Kidney tubule cell (primary cell): ENCODE data around the gene SLC9A9.
"Not testable (repeated sequence)": the region's sequence is repeated elsewhere in the genome, so short reads cannot be mapped to it uniquely, and the experiment has no call there.

ENCODE experiments used
- DNase-seq: peaks from one replicate; pipeline ENCODE4 v3.0.0-alpha.2; 2018; ENCODE audit warnings: low spot score

SLC9A9 gene

GRCh38 chr3:143810166-143810952, 37.9 kb downstream of the SLC9A9 start:
- DNase-seq, result no peak

DNA sequence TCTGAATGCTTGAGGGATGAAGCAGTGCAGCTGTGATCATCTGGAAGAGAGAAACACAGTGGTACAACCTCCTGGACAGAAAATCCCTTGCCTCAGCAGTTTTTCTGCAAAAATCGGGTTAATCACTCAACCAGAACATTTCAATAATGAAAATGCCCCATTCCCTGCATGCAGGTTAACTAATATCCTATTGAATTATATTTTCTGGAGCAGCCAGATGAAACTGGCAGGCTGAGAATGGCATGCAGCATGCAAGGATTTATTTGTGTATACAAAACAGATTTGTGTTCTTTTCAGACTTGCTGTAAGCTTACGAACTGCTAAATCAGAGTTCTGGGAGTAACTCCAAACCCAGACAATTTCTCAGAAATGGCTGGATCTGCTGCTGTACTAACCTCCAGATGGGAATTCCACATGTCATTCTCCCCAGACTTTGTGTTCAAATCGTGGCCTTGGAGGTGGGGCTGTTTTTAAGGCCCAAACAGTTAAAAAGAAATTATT, 39.1 kb downstream of the SLC9A9 start:
- no peak for DNase-seq

DNA sequence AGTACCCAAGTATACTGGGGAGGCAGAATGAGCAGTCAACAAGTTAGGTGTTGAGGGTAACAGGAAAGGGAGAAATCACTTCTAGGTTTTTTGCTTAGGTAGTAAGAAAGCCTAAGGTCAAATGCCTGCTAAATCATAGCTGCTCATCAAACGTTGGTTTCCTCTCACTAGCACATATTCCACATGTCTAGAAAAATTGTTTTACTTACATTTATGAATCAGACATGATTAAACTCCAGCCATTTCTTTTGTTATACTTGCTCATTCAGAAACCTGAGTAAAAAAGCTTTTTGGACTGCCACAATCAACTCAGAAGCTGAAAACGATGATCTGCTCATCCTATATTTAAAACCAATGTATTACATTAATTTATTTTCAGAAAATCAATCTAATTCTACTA, 40.2 kb downstream of the SLC9A9 start:
- no peak for DNase-seq

DNA sequence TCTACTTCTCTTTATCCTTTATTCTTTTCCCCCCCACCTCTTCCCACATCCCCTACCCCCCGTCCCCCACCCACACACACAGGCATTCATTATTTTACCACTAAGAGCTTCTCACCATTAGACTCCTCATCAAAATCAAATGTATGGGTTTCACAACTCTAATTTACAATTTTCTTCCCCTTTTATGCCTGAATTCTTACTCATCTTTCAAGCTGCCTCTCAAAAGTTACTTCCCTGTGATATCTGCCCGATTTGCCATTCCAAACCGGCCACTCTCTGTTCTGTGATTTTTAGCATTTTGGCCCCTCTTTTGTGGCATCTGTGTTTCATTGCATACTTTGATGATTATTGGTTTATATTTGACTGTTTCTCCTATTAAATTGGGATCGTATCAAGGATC, 42.2 kb downstream of the SLC9A9 start:
- no peak for DNase-seq

- DNase-seq, result not testable (repeated sequence)
Measured at GRCh38 chr3:143805476-143805875, 42.8 kb downstream of the SLC9A9 start.

DNA sequence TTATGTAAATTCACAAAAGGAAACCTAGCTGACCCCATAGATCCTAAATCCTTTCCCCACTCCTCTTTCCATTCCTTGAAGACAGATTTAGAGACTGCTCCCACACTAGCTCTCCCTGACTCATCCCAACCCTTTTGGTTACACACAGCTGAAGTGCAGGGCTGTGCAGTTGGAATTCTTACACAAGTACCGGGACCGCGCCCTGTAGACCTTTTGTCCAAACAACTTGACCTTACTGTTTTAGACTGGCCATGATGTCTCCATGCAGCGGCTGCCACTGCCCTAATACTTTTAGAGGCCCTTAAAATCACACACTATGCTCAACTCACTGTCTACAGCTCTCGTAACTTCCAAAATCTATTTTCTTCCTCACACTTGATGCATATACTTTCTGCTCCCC, 47.2 kb downstream of the SLC9A9 start:
- not testable (repeated sequence) for DNase-seq

DNA sequence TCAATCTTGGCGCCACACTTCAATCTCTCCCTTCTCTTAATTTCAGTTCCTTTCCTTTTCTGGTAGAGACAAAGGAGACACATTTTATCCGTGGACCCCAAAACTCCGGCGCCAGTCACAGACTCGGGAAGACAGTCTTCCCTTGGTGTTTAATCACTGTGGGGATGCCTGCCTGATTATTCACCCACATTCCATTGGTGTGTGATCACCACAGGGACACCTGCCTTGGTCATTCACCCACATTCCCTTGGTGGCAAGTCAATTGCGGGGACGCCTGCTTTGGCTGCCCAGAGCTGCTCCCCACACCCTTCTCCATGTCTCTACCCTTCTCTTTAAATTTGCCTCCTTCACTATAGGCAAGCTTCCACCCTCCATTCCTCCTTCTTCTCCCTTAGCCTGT, 50.1 kb downstream of the SLC9A9 start:
- peak; percentile 46 for DNase-seq

DNA sequence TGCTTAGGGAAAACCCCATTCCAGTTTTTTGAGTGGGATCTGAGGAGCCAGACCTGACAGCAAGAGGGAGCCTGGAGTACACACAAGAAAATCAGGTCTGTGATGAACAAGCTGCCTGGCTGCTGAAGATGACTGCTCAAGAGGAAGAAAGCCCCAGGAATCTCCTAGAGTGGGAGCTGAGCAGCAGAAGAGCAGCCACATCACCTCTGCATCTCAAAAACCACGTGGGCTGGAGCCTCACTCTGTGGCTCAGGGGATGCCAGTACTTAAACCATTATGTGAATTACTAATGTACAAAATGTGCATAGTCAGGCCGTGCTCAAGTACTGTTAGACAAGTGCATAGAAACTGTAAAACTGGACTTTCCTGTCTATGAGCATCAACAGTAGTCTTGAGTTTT, 52.4 kb downstream of the SLC9A9 start:
- DNase-seq, result peak; percentile 46

- DNase-seq, result no peak
Measured at GRCh38 chr3:143794793-143795462, 53.3 kb downstream of the SLC9A9 start.

DNA sequence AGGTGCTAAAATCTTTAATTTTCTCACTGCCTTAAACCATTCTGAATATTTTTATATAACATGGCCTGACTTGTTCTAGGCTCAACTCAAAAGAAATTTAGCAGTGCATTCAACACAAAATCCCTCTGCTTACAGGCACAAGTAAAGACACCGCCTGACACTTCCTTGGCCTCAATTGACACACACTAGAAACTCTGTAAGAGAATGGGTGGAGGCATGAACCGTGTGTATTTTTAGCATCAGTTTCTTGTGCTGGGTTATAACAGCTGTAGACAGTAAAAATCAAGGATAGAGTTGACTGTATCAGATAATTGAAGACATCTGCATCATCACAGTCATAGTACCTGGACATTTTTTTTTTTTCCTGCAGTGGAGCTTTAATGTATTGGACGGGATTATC, 54.3 kb downstream of the SLC9A9 start:
- DNase-seq, result no peak

- no peak for DNase-seq
Measured at GRCh38 chr3:143791386-143791785, 56.9 kb downstream of the SLC9A9 start.

- DNase-seq, result no peak
Measured at GRCh38 chr3:143786219-143787191, 61.8 kb downstream of the SLC9A9 start.

- peak; percentile 17 for DNase-seq
Measured at GRCh38 chr3:143784446-143784845, 63.8 kb downstream of the SLC9A9 start.

DNA sequence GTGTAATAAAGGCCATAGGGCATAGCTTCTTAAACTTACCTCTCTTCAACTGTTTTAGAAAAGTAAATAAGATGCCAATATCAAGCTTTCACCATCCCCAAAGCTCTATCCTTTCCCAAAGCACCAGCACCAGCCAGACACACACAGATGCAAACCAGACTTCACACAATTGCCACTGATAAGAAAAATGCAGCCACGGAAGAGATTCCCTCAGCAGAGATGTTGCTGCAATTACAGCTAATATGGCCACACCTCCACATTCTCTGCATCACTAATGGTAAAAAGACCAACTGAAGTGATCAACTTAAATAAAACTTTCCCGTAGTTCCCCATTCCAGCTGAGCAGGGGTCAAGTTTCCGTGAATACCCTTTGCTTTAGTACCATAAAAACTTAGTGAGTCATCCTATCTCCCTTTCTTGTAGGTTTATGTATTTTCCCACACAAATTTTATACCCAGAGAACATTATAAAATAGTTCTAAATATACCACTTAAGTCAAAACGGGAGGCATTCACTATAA, 64.4 kb downstream of the SLC9A9 start:
- DNase-seq, result no peak

DNA sequence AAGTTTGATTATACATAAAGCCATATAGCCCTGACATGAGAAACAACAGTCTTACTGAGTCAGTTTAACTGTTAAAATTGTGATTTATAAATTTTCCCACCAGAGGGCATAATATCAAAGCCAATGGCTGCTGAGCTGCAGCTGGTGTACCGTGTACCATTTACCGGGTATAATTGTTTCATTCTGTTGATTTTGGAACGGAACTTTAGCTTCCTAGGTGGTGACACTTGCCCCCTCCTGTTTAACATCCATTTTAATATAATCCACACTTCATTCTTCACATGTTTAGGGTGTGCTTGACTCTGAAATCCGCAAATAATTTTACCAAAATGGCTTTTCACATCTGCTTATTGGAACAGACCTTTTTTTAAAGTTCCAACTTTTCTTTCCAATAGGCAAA, 72.8 kb downstream of the SLC9A9 start:
- DNase-seq, result peak; percentile 43

GRCh38 chr3:143771939-143772338, 76.3 kb downstream of the SLC9A9 start:
- DNase-seq, result no peak

- DNase-seq, result no peak
Measured at GRCh38 chr3:143771258-143771657, 77.0 kb downstream of the SLC9A9 start.

- no peak for DNase-seq
Measured at GRCh38 chr3:143770391-143770790, 77.9 kb downstream of the SLC9A9 start.

DNA sequence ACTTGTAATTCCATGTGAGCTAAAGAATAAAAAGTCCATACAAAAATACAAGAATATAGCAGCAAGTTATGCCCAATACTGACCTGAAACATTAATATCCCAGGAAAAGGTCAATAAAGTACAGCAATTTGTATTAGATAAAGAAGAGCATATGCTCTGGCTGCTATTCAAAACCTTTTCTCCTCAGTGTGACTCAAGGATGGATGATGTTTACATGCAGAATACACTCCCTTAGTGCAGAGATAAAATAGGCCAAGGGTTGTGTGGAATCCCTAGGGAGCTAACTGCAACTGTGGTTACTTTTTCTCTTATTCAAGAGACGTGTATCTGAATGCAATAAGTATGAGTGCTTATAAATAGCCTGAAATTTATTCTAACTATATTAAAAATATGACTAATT, 78.7 kb downstream of the SLC9A9 start:
- no peak for DNase-seq

DNA sequence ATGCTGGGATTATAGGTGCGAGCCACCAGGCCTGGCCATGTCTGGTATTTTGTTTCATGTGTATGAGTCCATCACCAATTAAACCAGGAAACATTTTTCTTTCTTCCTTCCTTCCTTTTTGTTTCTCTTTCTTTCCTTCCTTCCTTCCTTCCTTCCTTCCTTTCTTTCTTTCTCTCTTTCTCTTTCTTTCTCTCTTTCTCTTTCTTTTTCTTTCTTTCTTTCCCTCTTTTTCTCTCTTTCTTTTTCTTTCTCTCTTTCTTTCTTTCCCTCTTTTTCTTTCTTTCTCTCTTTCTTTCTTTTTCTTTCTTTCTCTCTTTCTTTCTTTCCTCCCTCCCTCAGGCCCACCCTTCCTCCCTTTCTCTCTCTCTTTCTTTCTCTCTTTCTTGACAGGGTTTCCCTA, 83.4 kb downstream of the SLC9A9 start:
- no peak for DNase-seq

DNA sequence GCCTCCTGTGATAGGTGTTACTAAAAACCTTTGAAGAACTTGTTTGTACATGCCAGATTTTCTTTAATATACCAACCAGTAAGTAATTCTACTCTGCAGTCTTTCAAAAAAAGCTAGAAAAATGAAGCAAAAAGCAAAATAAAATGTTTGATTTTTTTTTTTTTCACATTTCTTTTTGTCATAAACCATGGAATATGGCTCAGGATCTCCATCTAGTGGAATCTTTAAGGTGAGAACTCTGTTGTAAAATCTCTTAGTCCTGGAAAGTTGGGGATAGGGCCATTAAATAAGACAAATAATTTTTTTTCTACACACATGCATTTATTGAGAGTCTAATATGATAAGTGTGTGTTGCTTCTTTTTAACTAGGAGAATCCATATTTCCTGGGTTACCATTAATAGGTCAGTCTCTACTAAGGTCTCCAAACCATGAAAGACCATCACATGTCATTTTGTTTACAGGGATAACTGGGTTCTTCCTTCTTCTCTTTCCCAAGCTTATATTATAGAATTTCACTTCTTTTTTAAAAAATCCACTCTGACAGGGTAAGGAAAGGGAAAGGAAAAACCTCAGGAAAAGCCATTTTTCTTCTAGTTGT, 84.6 kb downstream of the SLC9A9 start:
- DNase-seq, result peak; percentile 26

DNA sequence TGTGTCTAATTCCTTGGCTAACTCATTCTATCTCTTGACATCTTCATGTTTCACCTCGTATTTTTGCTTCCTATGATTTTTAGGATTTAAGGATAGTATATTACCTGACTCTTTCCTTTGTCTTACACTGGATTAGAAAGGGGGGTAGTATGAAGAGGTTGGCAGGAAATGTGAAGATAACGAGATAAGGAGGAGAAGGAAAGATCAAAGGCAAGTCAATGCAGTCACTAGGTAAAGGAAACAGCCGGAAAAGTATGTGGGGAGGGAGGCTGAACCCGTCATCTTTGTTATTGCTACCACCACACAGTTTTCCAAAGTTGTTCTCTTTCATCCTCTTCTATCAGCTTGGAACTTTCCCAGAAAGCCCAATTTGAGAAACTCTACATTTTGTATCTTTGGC, 90.6 kb downstream of the SLC9A9 start:
- no peak for DNase-seq
